ENCODE measurements around the gene PGBD5.

Gene PGBD5

GRCh38 chr1:230334447-230334837, 91.7 kb downstream of the PGBD5 start:
- CTCF ChIA-PET: no interaction called here
- WGBS (ENCODE audit: insufficient coverage): 95% methylated on average over 3 of the region's 3 CpGs
- H3K9me3 ChIP-seq (ENCODE audit: control extremely low read depth in 1 of 5, control insufficient read depth in 4 of 5, insufficient read depth in 2 of 5, low read depth in 1 of 5, low read length in 4 of 5): no peaks in the 10 kb centered on the region
- no peak for DNase-seq
- no peaks in the 10 kb centered on the region for H3K4me1 ChIP-seq (ENCODE audit: control extremely low read depth in 1 of 4, control insufficient read depth in 4 of 4, insufficient read depth in 4 of 4, low read length in 3 of 4)
- POLR2A ChIA-PET: no interaction called here
- peaks cover 0 to 2% (median 0%) of the 10 kb centered on the region in 5 experiments for H3K27me3 ChIP-seq (replicated peaks in 2 of 5; ENCODE audit: control insufficient read depth in 4 of 5, insufficient read depth in 5 of 5, low read length in 4 of 5)
- no peak overlapping the region for H3K4me3 ChIP-seq (ENCODE audit: control insufficient read depth in 1 of 7, extremely low read depth in 1 of 7, insufficient read depth in 4 of 7, low read depth in 2 of 7, low read length in 6 of 7)
- H3K27ac ChIP-seq (ENCODE audit: insufficient read depth in 1 of 2, low read depth in 1 of 2, low read length in 2 of 2, poor library complexity in 1 of 2, severe bottlenecking in 2 of 2): no peak overlapping the region
- H3K36me3 ChIP-seq (ENCODE audit: control insufficient read depth in 4 of 4, insufficient read depth in 4 of 4, low read length in 3 of 4): no peaks in the 10 kb centered on the region

GRCh38 chr1:230333590-230334446, 92.3 kb downstream of the PGBD5 start:
- DNase-seq: no peak
- Histone ChIP-seq H3K27ac (ENCODE audit: insufficient read depth in 1 of 2, low read depth in 1 of 2, low read length in 2 of 2, poor library complexity in 1 of 2, severe bottlenecking in 2 of 2) (no peak overlapping the region), H3K9me3 (ENCODE audit: control extremely low read depth in 1 of 5, control insufficient read depth in 4 of 5, insufficient read depth in 2 of 5, low read depth in 1 of 5, low read length in 4 of 5) (no peaks in the 10 kb centered on the region), H3K4me3 (ENCODE audit: control insufficient read depth in 1 of 7, extremely low read depth in 1 of 7, insufficient read depth in 4 of 7, low read depth in 2 of 7, low read length in 6 of 7) (no peak overlapping the region), H3K36me3 (ENCODE audit: control insufficient read depth in 4 of 4, insufficient read depth in 4 of 4, low read length in 3 of 4) (no peaks in the 10 kb centered on the region), H3K4me1 (ENCODE audit: control extremely low read depth in 1 of 4, control insufficient read depth in 4 of 4, insufficient read depth in 4 of 4, low read length in 3 of 4) (no peaks in the 10 kb centered on the region), H3K27me3 (replicated peaks in 2 of 5; ENCODE audit: control insufficient read depth in 4 of 5, insufficient read depth in 5 of 5, low read length in 4 of 5) (peaks cover 0 to 2% (median 0%) of the 10 kb centered on the region in 5 experiments)
- POLR2A ChIA-PET: no interaction called here
- CTCF ChIA-PET: no interaction called here
- 97% methylated on average over 16 of the region's 20 CpGs for WGBS (ENCODE audit: insufficient coverage)

GRCh38 chr1:230332575-230333066, 93.5 kb downstream of the PGBD5 start:
- POLR2A ChIA-PET: no interaction called here
- CTCF ChIA-PET: no interaction called here
- peak in 1 of 3 donors; percentile 9 for DNase-seq
- peak overlapping the region in 1 of 7 experiments; percentile 48 for H3K4me3 ChIP-seq (ENCODE audit: control insufficient read depth in 1 of 7, extremely low read depth in 1 of 7, insufficient read depth in 4 of 7, low read depth in 2 of 7, low read length in 6 of 7)
- H3K36me3 ChIP-seq (ENCODE audit: control insufficient read depth in 4 of 4, insufficient read depth in 4 of 4, low read length in 3 of 4): no peaks in the 10 kb centered on the region
- WGBS (ENCODE audit: insufficient coverage): 92% methylated on average over 25 of the region's 29 CpGs
- H3K4me1 ChIP-seq (ENCODE audit: control extremely low read depth in 1 of 4, control insufficient read depth in 4 of 4, insufficient read depth in 4 of 4, low read length in 3 of 4): no peaks in the 10 kb centered on the region
- no peaks in the 10 kb centered on the region for H3K9me3 ChIP-seq (ENCODE audit: control extremely low read depth in 1 of 5, control insufficient read depth in 4 of 5, insufficient read depth in 2 of 5, low read depth in 1 of 5, low read length in 4 of 5)
- no peak overlapping the region for H3K27ac ChIP-seq (ENCODE audit: insufficient read depth in 1 of 2, low read depth in 1 of 2, low read length in 2 of 2, poor library complexity in 1 of 2, severe bottlenecking in 2 of 2)
- H3K27me3 ChIP-seq (replicated peaks in 2 of 5; ENCODE audit: control insufficient read depth in 4 of 5, insufficient read depth in 5 of 5, low read length in 4 of 5): peaks cover 0 to 2% (median 0%) of the 10 kb centered on the region in 5 experiments

GRCh38 chr1:230332061-230332460, 94.1 kb downstream of the PGBD5 start:
- Histone ChIP-seq H3K4me3 (ENCODE audit: control insufficient read depth in 1 of 7, extremely low read depth in 1 of 7, insufficient read depth in 4 of 7, low read depth in 2 of 7, low read length in 6 of 7) (peak overlapping the region in 1 of 7 experiments; percentile 48), H3K27me3 (replicated peaks in 2 of 5; ENCODE audit: control insufficient read depth in 4 of 5, insufficient read depth in 5 of 5, low read length in 4 of 5) (peaks cover 0 to 2% (median 0%) of the 10 kb centered on the region in 5 experiments), H3K9me3 (ENCODE audit: control extremely low read depth in 1 of 5, control insufficient read depth in 4 of 5, insufficient read depth in 2 of 5, low read depth in 1 of 5, low read length in 4 of 5) (no peaks in the 10 kb centered on the region), H3K36me3 (ENCODE audit: control insufficient read depth in 4 of 4, insufficient read depth in 4 of 4, low read length in 3 of 4) (no peaks in the 10 kb centered on the region), H3K27ac (ENCODE audit: insufficient read depth in 1 of 2, low read depth in 1 of 2, low read length in 2 of 2, poor library complexity in 1 of 2, severe bottlenecking in 2 of 2) (no peak overlapping the region), H3K4me1 (ENCODE audit: control extremely low read depth in 1 of 4, control insufficient read depth in 4 of 4, insufficient read depth in 4 of 4, low read length in 3 of 4) (no peaks in the 10 kb centered on the region)
- DNase-seq: no peak
- 95% methylated on average over 8 of the region's 8 CpGs for whole genome bisulfite sequencing (ENCODE audit: insufficient coverage)
- ChIA-PET CTCF (no interaction called here), POLR2A (no interaction called here)

- H3K27ac ChIP-seq (ENCODE audit: insufficient read depth in 1 of 2, low read depth in 1 of 2, low read length in 2 of 2, poor library complexity in 1 of 2, severe bottlenecking in 2 of 2): no peak overlapping the region
- POLR2A ChIA-PET: no interaction called here
- no peaks in the 10 kb centered on the region for H3K9me3 ChIP-seq (ENCODE audit: control extremely low read depth in 1 of 5, control insufficient read depth in 4 of 5, insufficient read depth in 2 of 5, low read depth in 1 of 5, low read length in 4 of 5)
- CTCF ChIA-PET: no interaction called here
- H3K4me3 ChIP-seq (ENCODE audit: control insufficient read depth in 1 of 7, extremely low read depth in 1 of 7, insufficient read depth in 4 of 7, low read depth in 2 of 7, low read length in 6 of 7): no peak overlapping the region
- WGBS (ENCODE audit: insufficient coverage): 89% methylated on average over 5 of the region's 7 CpGs
- H3K27me3 ChIP-seq (replicated peaks in 2 of 5; ENCODE audit: control insufficient read depth in 4 of 5, insufficient read depth in 5 of 5, low read length in 4 of 5): peaks cover 0 to 2% (median 0%) of the 10 kb centered on the region in 5 experiments
- DNase-seq: no peak
- no peaks in the 10 kb centered on the region for H3K4me1 ChIP-seq (ENCODE audit: control extremely low read depth in 1 of 4, control insufficient read depth in 4 of 4, insufficient read depth in 4 of 4, low read length in 3 of 4)
- no peaks in the 10 kb centered on the region for H3K36me3 ChIP-seq (ENCODE audit: control insufficient read depth in 4 of 4, insufficient read depth in 4 of 4, low read length in 3 of 4)
These were observed 96.0 kb downstream of the PGBD5 start for GRCh38 chr1:230330157-230330556.

GRCh38 chr1:230328342-230329015, 97.7 kb downstream of the PGBD5 start:
- ChIA-PET CTCF (interaction anchor here (1.0 kb wide), 1 partner anchor 681 kb away, joined by 3 read pairs; no protein-coding TSS in a partner anchor), POLR2A (interaction anchor here (0.6 kb wide), 2 partner anchors 15 to 1595 kb away, joined by 3 read pairs; no protein-coding TSS in a partner anchor)
- Histone ChIP-seq H3K27me3 (replicated peaks in 2 of 5; ENCODE audit: control insufficient read depth in 4 of 5, insufficient read depth in 5 of 5, low read length in 4 of 5) (peaks cover 0 to 4% (median 0%) of the 10 kb centered on the region in 5 experiments), H3K4me1 (ENCODE audit: control extremely low read depth in 1 of 4, control insufficient read depth in 4 of 4, insufficient read depth in 4 of 4, low read length in 3 of 4) (no peaks in the 10 kb centered on the region), H3K9me3 (ENCODE audit: control extremely low read depth in 1 of 5, control insufficient read depth in 4 of 5, insufficient read depth in 2 of 5, low read depth in 1 of 5, low read length in 4 of 5) (no peaks in the 10 kb centered on the region), H3K27ac (ENCODE audit: insufficient read depth in 1 of 2, low read depth in 1 of 2, low read length in 2 of 2, poor library complexity in 1 of 2, severe bottlenecking in 2 of 2) (no peak overlapping the region), H3K4me3 (ENCODE audit: control insufficient read depth in 1 of 7, extremely low read depth in 1 of 7, insufficient read depth in 4 of 7, low read depth in 2 of 7, low read length in 6 of 7) (no peak overlapping the region), H3K36me3 (ENCODE audit: control insufficient read depth in 4 of 4, insufficient read depth in 4 of 4, low read length in 3 of 4) (no peaks in the 10 kb centered on the region)
- 97% methylated on average over 7 of the region's 7 CpGs for WGBS (ENCODE audit: insufficient coverage)
- no peak for DNase-seq

- no peak for DNase-seq
- WGBS (ENCODE audit: insufficient coverage): 92% methylated on average over 9 of the region's 9 CpGs
- no peak overlapping the region for H3K4me3 ChIP-seq (ENCODE audit: control insufficient read depth in 1 of 7, extremely low read depth in 1 of 7, insufficient read depth in 4 of 7, low read depth in 2 of 7, low read length in 6 of 7)
- no peaks in the 10 kb centered on the region for H3K4me1 ChIP-seq (ENCODE audit: control extremely low read depth in 1 of 4, control insufficient read depth in 4 of 4, insufficient read depth in 4 of 4, low read length in 3 of 4)
- no peaks in the 10 kb centered on the region for H3K36me3 ChIP-seq (ENCODE audit: control insufficient read depth in 4 of 4, insufficient read depth in 4 of 4, low read length in 3 of 4)
- H3K9me3 ChIP-seq (ENCODE audit: control extremely low read depth in 1 of 5, control insufficient read depth in 4 of 5, insufficient read depth in 2 of 5, low read depth in 1 of 5, low read length in 4 of 5): no peaks in the 10 kb centered on the region
- H3K27ac ChIP-seq (ENCODE audit: insufficient read depth in 1 of 2, low read depth in 1 of 2, low read length in 2 of 2, poor library complexity in 1 of 2, severe bottlenecking in 2 of 2): no peak overlapping the region
- ChIA-PET CTCF (interaction anchor here (1.0 kb wide), 1 partner anchor 680 kb away, joined by 3 read pairs; no protein-coding TSS in a partner anchor), POLR2A (interaction anchor here (0.6 kb wide), 1 partner anchor 1596 kb away, joined by 3 read pairs; no protein-coding TSS in a partner anchor)
- H3K27me3 ChIP-seq (replicated peaks in 2 of 5; ENCODE audit: control insufficient read depth in 4 of 5, insufficient read depth in 5 of 5, low read length in 4 of 5): peaks cover 0 to 2% (median 0%) of the 10 kb centered on the region in 5 experiments
These were observed 98.2 kb downstream of the PGBD5 start for GRCh38 chr1:230327892-230328284.
